ENCODE results near the gene PSMB7. TPM values are rescaled to one million over a fixed set of nuclear protein-coding genes. Genes with fewer than 3 reads are reported as not detected.

The PSMB7 gene
- total and polyA plus RNA-seq, 8 donors = 39.0 to 99.9 (median 65.5) TPM

- no peak for DNase-seq
- Histone ChIP-seq H3K36me3 (no peaks in the 10 kb centered on the region), H3K9me3 (no peaks in the 10 kb centered on the region), H3K27ac (no peak overlapping the region), H3K4me3 (no peak overlapping the region), H3K27me3 (no peaks in the 10 kb centered on the region), H3K4me1 (no peaks in the 10 kb centered on the region)
- ATAC-seq = no peak
- no peak for FAIRE-seq
- intact Hi-C loops (cut with DNase I) = no loop called here
- no peak for TF ChIP-seq CTCF (IDR thresholded peaks at IDR 0.05)
- WGBS, 2 donors = 91 to 95% methylated on average over 10 of the region's 10 CpGs
Measured at GRCh38 chr9:124366476-124367220, 48.6 kb downstream of the PSMB7 start.

- 86 to 88% methylated on average over 8 of the region's 8 CpGs for WGBS, 2 donors
- no peak for DNase-seq
- Histone ChIP-seq H3K36me3 (no peaks in the 10 kb centered on the region), H3K9me3 (no peaks in the 10 kb centered on the region), H3K4me3 (no peak overlapping the region), H3K27me3 (no peaks in the 10 kb centered on the region), H3K27ac (no peak overlapping the region), H3K4me1 (no peaks in the 10 kb centered on the region)
- intact Hi-C loops (cut with DNase I) = no loop called here
- no peak for TF ChIP-seq CTCF (IDR thresholded peaks at IDR 0.05)
- FAIRE-seq = no peak
- ATAC-seq = no peak
Measured at GRCh38 chr9:124365036-124365435, 50.2 kb downstream of the PSMB7 start.

DNA sequence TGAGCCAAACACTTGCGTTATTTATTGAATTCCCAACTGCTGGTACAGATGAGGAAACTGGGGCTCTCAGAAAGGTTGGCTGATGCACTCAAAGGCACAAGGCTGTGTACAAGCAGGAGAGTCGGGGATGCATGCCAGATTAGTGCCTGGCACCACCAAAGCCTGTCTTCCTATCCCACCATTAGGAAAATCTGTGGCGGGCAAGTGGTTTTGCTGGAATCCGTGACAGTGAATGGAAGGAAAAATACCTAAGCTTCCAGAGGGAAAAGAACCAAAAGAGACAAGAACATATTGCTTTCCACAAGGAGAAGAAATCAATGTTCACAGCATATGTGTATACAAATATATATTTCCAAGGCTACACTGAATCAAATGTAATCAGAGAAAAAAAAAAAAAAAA, 51.1 kb downstream of the PSMB7 start:
- DNase-seq (no peak), FAIRE-seq (no peak), ATAC-seq (no peak)
- Histone ChIP-seq H3K27ac (no peak overlapping the region), H3K9me3 (no peaks in the 10 kb centered on the region), H3K27me3 (no peaks in the 10 kb centered on the region), H3K4me1 (no peaks in the 10 kb centered on the region), H3K4me3 (no peak overlapping the region), H3K36me3 (no peaks in the 10 kb centered on the region)
- no peak for TF ChIP-seq CTCF (IDR thresholded peaks at IDR 0.05)
- 91 to 95% methylated on average over 4 of the region's 4 CpGs for WGBS, 2 donors
- intact Hi-C loops (cut with DNase I) = no loop called here

GRCh38 chr9:124363326-124364096, 51.7 kb downstream of the PSMB7 start:
- Histone ChIP-seq H3K36me3 (no peaks in the 10 kb centered on the region), H3K4me1 (no peaks in the 10 kb centered on the region), H3K27ac (no peak overlapping the region), H3K4me3 (no peak overlapping the region), H3K27me3 (no peaks in the 10 kb centered on the region), H3K9me3 (no peaks in the 10 kb centered on the region)
- ATAC-seq (peak in 1 of 4 donors; percentile 8), DNase-seq (no peak), FAIRE-seq (no peak)
- 94% methylated on average over 21 of the region's 21 CpGs for WGBS, 2 donors
- intact Hi-C loops (cut with DNase I) = no loop called here
- TF ChIP-seq CTCF (IDR thresholded peaks at IDR 0.05) = no peak

DNA sequence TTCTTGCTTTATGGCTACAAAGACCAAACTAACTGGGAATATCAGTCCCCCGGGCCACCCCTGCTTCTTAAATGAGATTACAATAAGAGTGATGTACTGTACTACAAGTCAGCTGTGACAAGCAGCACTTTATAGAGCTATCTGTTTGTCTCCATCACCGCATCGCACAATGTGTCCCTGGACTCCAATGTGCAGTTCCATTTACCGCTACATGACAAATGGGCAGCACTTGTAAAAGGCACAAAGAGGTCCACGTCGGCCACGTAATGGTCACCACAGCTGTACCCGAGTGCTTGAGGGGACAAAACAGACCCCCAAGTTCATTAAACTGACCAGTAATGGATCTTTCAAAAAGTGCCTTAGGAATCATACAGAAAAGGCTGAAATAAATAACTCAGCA, 54.1 kb downstream of the PSMB7 start:
- no peak for TF ChIP-seq CTCF (IDR thresholded peaks at IDR 0.05)
- WGBS, 2 donors = 88 to 93% methylated on average over 8 of the region's 8 CpGs

More for the DNA sequence above, 54.1 kb downstream of the PSMB7 start:
- no peaks in the 10 kb centered on the region for H3K27me3 ChIP-seq
- intact Hi-C loops (cut with DNase I) = no loop called here
- ATAC-seq (no peak), FAIRE-seq (no peak), DNase-seq (no peak)
- H3K9me3 ChIP-seq = no peaks in the 10 kb centered on the region
- no peak overlapping the region for H3K4me3 ChIP-seq
- peaks cover 0 to 3% (median 2%) of the 10 kb centered on the region in 3 donors for H3K36me3 ChIP-seq
- H3K27ac ChIP-seq = no peak overlapping the region
- H3K4me1 ChIP-seq = no peaks in the 10 kb centered on the region

All from pancreas (tissue), 10 donors.